ENCODE data around the gene HIPK3. TPM values are rescaled to one million over a fixed set of nuclear protein-coding genes. Genes with fewer than 3 reads are reported as not detected.
A peak's percentile ranks its signal among the peaks of the same experiment; 100 is the strongest.

HIPK3 gene
- total and polyA plus RNA-seq, 2 donors (not counting 3 experiments of a cell fraction or from before 2014, with no cell fraction given): 13.3 to 36.1 TPM

GRCh38 chr11:33375688-33376311, 118.6 kb downstream of the HIPK3 start, which contains the start of gene KIAA1549L:
TSS of gene KIAA1549L (plus strand) at chr11:33376108.
- peak within 1 kb of the TSS; percentile 63 for H3K9ac ChIP-seq (replicated peaks; ENCODE audit: extremely low read depth, insufficient read depth, low read length)
- H3K27me3 ChIP-seq (ENCODE audit: control insufficient read depth in 2 of 2, insufficient read depth in 2 of 2, low read length in 2 of 2): no peaks in the 10 kb centered on the region
- no peaks in the 10 kb centered on the region for H3K9me1 ChIP-seq (replicated peaks; ENCODE audit: control insufficient read depth, extremely low read depth, insufficient read depth, low read length)
- ChIA-PET POLR2A (interaction anchor here (0.6 kb wide), 1 partner anchor 566 kb away, joined by 4 read pairs; no protein-coding TSS in a partner anchor), CTCF (interaction anchor here (1.4 kb wide), 3 partner anchors 13 to 367 kb away, joined by 4 to 7 read pairs (median 6); no protein-coding TSS in a partner anchor)
- no TSS peak for BruUV-seq (replicated peaks)
- TF ChIP-seq MYC (IDR thresholded peaks at IDR 0.05; ENCODE audit: low read depth, low read length) (no peak), CTCF (IDR thresholded peaks at IDR 0.05; ENCODE audit: extremely low read depth in 1 of 2, insufficient read depth in 1 of 2, low read depth in 1 of 2, low read length in 2 of 2) (peak in 1 of 2 donors; percentile 4)
- peak within 1 kb of the TSS; percentile 70 for H3K27ac ChIP-seq (ENCODE audit: insufficient read depth, low read depth, low read length)
- DNase-seq (ENCODE audit: low read depth, low spot score) (peak; percentile 13), FAIRE-seq (no peak)
- no peaks in the 10 kb centered on the region for H3K9me3 ChIP-seq (replicated peaks; ENCODE audit: control insufficient read depth, insufficient read depth, low read length)
- H3K36me3 ChIP-seq (ENCODE audit: control insufficient read depth in 2 of 2, extremely low read depth in 1 of 2, insufficient read depth in 2 of 2, low read length in 2 of 2): no peaks in the 10 kb centered on the region
- peaks cover 54% of the 10 kb centered on the region for H3K4me1 ChIP-seq (ENCODE audit: control insufficient read depth, extremely low read depth, insufficient read depth, low read length)
- peak within 1 kb of the TSS; percentile 96 for H3K4me2 ChIP-seq (ENCODE audit: insufficient read depth, low read length)
- dilution Hi-C loops (cut with MboI; ENCODE audit: extremely low pct_ligation_motif_present, low sequenced_read_pairs): no loop called here
- H2AFZ ChIP-seq (ENCODE audit: low read depth, low read length): peak within 1 kb of the TSS; percentile 79
- H3K4me3 ChIP-seq (replicated peaks in 1 of 3; ENCODE audit: insufficient read depth in 1 of 3, low read depth in 1 of 3, low read length in 3 of 3): peak within 1 kb of the TSS; percentile 68 to 84 (median 79)
- intact Hi-C loops (cut with micrococcal nuclease): loop anchor here (2.0 to 5.0 kb wide), 3 partner anchors 77 to 271 kb away; no protein-coding TSS in a partner anchor
- H3K79me2 ChIP-seq (ENCODE audit: control insufficient read depth, insufficient read depth, low read length): peaks cover 43% of the 10 kb centered on the region
- no peaks in the 10 kb centered on the region for H4K20me1 ChIP-seq (replicated peaks; ENCODE audit: control insufficient read depth, extremely low read depth, insufficient read depth, low read length)
